NCI-H345 treated with DMSO at 0.1 percent for 48 hours (cell line): Measurements from ENCODE around the gene MACF1.

Source experiments
- DNase-seq: peaks from one replicate; lab custom pipeline; 2025; ENCODE audit not compliant: unreplicated experiment; lab: John Stamatoyannopoulos, UW

MACF1 gene

DNA sequence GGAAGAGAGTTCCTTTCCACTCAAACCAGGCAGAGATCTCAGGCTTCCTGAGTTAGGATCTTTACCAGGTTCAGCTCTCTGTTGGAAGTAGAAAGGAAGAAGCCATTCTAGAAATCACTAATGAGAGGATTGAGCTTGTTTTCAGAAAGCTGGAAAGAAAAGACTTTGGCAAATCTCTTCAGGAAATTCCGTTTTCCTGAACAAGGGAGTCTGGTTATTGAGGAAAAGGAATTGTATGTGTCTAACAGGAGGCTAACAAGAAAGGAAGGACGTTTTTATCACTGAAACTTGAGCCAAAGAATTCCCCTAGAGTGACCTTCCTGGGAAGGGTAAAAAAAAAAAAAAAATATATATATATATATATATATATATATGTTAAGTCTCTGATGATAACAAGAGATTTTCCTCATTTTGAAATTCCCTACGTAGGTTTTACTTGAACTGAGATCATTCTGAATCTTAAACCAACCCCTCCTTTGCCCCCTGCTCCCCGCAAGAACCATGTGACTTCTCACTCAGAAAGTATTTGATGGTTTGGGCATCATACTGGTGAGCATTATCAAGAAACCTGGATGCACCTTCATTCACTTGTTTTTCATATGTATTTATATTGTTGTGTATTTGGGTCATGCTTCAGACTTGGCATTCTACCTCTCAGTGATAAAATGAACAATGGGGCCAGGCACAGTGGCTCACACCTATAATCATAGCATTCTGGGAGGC lies 188.5 kb downstream of the MACF1 start:
- no peak for DNase-seq

DNA sequence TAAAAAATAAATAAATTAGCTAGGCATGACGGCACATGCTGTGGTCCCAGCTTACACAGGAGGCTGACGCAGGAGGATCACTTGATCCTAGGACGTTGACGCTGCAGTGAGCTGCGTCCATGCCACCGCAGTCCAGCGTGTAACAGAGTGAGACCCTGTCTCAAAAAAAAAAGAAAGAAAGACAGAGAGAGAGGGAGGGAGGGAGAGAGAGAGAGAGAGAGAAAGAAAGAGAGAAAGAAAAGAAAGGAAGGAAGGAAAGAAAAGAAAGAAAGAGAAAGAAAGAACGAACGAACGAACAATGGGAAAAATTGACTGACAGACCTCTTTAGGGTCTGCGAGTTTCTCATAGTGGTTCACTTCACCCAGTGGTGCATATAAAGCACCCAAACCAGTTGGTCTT lies 189.2 kb downstream of the MACF1 start:
- DNase-seq: no peak

DNA sequence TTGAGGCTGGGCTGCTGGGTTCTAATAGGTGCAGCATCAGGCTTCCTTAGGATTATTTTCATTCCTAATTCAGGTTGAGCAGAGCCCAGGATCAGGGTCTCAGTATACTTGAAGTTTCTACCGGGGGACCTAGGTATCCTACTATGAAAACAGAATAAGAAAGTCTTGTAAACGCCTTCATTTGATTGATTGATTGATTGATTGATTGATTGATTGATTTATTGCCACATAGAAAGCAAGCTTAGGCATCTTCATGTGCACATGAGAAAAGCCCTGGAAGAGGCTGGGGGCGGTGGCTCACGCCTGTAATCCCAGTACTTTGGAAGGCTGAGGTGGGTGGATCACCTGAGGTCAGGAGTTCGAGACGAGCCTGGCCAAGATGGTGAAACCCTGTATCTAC lies 189.6 kb downstream of the MACF1 start:
- no peak for DNase-seq

DNA sequence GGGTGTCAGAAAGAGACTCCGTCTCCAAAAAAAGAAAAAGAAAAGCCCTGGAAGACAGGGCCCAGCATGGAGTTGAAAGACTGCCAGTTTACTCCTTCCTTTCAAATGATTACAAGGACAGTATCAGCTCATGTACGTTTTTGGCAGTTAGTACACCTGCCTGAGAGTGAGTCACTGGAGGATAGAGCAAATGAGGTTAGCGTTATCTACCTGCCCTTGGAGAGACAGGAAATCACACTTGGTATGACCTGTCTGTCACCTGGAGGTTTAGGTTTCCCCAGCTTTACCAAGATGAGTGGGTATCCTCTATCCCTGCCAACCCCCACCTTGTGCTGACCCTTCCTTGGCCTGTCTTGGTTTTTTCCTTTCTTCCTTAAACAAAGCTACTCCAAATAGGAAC lies 190.1 kb downstream of the MACF1 start:
- DNase-seq: no peak

DNA sequence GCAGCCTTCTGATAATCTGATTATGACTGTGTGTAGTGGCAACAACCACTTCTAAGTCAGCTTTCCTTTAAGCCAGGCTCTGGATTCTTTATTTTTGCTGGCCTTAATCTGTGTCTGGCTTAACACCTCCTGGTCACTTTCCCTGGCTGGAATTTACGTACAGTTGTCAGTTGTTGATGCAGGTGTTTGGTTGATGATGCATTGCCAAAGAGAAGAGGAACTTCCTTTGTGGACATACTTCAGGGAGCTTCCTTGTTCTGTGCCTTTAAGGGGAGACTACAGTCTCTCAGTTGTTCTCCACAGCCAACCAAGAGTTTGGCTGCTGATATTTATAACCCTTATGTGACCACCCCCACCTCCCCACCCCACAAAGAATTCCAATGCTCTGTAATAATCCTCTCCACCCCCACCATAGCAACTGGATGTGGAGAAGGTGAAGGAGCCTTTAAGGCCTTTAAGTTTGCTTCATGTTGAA lies 190.9 kb downstream of the MACF1 start:
- no peak for DNase-seq

DNA sequence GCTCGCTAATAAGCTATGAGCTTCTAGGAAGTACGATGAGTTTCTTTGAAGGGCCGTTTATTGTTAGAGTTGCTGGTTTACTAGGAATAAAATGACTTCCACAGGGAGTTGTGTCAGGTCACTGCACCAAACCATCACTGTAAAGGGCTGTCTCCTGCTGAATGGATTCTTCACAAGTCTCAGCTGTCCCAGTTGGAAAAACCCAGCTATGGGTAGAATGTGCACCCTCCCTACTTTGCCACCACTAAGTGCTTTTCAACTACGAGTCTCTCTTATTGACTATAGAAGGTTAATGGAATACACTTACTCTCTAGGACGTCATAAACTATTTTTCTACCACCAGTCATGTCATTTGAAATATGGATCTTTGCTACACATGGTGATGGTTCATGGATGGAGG lies 192.2 kb downstream of the MACF1 start:
- no peak for DNase-seq

DNA sequence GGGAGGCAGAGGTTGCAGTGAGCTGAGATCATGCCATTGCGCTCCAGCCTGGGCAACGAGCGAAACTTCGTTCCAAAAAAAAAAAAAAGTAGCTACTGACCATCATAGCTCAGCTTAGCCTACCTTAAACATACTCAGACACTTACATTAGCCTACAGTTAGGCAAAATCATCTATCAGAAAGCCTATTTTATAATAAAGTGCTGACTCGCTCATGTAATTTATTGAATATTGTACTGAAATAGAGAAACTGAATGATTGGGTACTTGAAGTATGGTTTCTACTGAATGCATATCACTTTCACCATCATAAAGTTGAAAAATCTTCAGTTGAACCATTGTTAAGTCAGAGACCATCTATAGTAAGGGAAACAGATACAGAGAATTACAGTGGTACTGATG lies 193.0 kb downstream of the MACF1 start:
- no peak for DNase-seq

DNA sequence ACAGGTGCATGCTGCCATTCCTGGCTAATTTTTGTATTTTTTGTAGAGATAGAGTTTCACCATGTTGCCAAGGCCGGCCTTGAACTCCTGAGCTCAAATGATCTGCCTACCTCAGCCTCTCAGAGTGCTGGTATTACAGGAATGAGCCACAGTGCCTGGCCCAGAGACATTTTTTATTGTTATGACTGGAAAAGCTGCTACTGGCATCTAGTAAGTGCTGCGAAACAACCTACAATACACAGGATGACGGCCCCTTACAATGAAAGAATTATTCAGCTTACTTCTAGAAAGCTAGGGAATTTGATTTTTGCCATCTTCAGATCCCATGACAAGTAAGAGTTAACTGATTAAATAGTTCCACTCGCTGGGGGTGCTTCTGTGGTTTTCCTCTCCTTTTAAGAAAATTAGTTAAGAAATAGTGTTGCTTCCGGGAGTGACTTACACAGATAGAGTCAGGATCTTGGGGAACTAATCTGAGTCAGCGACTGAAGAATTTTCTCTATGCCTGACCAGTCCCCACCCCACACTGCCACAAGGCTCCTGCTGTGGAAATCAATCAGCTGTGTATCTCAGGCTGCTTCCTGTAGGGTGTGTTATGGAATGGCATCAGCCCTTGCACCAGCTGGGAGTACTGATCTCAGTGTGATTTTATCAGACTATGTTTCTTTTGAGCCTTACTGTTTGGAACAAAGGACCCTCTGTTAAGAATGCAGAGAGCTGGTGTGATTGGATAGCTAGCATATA lies 194.0 kb downstream of the MACF1 start:
- no peak for DNase-seq

DNA sequence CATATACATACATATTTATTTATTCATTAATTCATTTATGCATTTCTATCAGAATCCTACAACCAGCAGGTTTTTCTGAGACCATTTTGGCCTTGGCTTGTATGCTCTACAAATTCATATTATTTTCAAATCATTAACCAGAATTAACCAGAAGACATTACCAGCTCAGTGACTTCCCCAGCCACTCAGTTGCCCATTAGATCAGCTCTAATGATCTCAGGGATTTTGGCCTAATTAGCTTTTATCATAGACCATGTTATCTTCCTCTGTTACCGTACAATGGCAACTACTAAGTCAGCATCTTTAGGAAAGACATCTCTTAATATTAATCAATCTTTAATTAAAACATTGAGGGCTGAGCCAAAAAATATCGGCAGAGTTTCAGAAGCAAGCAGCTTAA lies 196.6 kb downstream of the MACF1 start:
- no peak for DNase-seq

DNA sequence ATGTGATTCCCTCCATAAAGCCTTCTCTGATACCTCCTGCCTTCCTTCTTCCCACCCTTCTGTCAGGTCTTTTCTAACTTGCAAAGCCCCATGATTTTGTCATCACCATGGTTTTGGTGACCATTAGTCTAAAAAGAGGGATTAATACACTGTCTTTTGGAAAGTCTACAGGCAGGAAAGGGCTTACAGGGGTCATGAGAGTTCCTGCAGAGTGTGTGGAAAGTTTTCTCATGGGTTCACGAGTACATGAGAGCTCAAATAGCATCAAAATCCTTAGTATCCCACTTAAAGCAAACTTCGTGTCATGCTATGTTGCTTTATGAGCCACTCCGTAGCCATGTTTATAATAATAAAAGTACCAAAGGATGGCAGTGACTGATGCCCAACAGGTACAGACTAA lies 200.4 kb downstream of the MACF1 start:
- DNase-seq: no peak

DNA sequence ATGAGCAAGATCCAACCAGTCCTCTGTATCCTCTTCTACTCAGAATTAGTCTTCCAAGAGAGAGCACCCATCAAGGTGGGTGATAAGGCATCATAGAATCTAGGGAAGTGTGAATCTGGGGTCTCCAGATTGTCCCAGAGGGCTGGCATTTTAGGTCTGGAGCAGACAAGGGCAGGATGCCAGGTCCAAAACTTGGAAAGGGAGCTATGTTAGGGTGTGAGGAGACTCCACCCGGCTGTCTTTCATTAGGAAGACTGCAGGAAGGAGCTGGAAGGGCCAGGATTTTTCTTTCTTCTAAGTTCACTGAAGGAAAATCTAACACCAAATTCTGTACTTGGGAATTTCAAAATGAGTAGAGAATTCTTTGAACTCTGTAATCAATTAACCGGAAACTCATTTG lies 200.9 kb downstream of the MACF1 start:
- DNase-seq: no peak

DNA sequence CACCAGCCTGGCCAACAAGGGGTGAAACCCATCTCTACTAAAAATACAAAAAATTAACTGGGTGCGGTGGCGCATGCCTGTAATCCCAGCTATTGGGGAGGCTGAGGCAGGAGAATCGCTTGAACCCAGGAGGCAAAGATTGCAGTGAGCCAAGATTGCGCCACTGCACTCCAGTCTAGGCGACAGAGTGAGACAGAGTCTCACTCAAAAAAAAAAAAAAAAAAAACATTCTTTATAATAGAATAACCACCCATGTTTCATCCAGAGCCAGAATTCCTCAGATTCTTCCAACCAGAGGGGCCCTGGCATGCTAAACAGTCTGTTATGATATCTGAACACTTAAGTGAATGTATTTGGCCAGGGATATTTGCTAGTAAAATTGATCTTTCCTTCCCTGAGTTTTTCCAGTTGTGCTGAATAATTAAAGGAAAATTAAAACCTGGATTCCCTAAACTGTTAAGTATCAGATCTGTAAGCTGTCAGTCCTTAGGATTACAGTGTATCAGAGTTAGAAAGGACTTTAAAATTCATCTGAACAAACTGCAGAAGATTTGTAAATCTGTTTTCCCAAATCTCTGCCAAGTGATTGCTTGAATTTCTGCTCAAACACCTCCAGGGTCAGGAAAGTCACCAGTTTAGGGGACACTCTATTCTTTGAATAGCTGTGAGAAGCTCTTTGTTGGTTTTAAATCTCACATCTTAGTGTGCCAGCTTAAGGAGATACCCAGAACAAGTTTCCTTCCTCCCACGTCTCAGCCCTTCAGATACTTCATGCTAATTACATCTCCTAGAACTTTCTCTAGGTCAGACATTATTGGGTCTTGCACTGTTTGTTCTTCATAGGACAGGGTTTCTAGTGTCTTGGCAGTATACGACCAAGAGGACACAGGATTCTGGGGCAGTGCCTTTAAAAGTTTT lies 202.3 kb downstream of the MACF1 start:
- no peak for DNase-seq

DNA sequence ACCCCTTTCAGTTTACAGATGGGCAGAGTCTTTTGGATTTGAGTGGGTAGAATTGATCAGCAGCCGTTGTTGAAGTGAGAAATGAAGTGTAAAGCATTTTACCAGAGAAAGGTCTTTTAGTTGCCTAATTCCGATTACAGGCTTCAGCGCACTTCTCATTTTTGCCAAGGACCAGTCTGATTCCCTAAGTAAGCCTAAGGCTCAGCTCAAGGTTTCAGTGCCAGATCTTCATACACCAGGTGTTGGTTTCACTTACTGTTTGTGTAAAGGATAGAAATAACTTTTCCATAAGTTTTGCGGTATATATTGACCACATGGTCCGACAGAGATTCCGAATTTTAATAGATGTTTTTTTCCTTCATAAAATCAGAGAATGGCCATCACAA lies 203.0 kb downstream of the MACF1 start:
- no peak for DNase-seq

DNA sequence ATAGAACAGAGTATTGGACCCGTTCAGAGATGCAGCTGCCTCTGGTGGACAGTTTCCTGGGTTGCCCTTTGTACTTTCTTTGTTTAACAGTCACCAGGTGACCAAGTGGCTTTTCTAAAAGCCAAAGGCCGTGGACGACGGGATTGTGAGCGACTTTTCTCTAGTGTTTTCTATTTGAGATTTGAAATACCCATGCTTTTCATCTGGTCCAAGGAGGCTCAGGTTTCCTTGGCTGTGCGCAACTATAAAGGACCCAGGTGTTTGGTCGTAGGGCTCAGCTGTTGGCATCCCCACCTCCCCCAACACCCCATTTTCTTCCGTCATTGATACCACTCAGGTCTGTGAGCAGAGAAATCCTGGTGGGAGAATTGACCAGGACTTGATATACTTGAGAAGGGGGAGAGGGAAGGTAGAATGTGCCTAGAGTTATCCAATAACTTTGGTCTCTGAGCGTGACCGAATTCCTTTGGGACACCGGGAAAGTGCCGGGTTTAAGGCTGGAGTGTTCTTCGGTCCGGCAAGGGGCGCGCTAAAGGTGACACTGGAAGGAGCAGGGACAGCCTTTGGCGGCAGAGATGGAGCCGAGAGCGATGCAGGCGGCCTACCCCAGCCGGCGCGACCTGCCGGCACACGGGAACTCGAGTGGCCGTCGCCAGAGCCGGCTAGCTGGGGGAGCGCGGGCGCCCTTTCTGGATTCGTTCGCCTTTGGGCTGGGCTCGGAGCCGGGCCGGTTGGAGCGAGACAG lies 203.6 kb downstream of the MACF1 start:
- peak; percentile 62 for DNase-seq

DNA sequence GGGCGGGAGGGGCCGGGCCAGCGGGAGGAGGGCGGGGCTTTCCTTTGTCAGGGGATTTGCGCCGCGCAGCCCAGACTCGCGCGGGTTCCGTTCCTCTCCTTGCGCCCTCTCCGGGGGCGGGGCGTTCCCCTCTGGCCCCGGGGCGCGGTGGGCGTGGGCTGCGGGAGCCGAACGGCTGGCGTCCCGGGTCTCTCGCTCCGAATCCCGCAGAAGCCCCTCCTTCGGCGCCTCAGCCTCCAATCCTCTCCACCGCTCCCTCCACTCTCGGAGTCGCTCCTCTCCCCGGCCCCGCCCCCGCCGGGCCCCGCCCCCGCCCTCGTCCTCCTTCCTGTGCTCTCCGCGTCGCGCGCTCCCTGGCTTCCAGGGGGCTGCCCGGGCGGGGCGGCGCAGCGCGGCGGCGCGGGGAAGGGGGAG lies 204.2 kb downstream of the MACF1 start:
- DNase-seq: peak; percentile 89

DNA sequence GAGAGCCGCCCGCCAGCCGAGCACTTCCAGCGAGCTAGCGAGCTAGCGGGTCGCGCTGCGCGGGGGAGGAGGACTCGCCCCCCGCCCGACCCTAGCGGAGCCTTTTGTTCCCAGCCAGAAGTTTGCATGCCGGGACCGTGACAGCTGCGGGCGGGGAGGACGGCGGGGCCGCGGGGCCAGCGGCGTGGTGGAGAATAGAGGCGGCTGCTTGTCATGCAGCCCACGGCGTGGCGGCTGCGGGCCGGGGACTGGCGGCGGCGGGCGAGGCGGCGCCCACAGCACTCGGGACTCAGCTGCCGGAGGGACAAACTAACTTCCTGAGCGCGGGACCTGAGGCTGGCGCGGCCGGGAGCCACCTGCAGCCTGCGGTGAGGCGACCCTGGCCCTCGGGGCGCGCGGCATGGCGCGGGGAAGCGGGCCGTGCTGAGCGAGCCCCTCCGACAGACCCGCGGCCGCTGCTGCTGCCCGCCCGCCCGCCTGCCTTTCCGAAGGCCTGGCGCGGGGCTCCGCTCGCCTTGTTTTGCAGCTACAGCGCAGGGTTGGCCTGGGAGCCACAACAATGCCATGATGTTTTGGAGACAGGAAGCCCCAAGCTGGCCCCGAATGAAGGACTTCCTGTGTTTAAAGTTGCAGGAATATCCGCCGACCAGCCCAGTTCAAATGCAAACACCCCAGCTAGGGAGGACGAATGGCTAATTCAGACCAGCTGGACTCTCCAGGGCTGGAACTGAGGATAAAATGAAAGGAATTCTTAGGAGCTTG lies 204.7 kb downstream of the MACF1 start:
- no peak for DNase-seq

DNA sequence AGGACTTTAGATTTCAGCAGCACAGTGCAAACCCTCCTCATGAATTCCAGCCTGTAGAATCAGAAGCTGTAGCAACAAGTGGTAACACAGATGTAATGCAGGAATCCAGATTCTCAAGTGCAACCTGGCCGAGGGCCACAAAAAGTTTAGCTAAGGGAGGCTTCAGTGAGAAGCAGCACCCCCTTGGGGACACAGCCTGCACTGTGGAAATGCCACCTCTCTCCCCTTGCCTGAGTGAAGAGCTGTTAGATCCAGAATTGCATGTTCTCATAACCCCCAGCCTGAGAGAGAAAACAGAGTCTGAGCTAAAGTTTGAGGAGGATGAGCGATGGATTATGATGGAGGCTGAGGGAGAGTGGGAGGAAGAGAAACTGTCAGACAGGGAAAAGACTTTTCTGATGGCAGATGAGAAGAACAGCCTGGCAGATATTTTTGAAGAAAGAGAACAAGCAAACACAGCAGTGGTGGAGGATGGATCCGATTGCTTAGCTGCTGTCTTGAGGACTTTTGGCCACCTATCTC lies 206.5 kb downstream of the MACF1 start:
- DNase-seq: peak; percentile 18

DNA sequence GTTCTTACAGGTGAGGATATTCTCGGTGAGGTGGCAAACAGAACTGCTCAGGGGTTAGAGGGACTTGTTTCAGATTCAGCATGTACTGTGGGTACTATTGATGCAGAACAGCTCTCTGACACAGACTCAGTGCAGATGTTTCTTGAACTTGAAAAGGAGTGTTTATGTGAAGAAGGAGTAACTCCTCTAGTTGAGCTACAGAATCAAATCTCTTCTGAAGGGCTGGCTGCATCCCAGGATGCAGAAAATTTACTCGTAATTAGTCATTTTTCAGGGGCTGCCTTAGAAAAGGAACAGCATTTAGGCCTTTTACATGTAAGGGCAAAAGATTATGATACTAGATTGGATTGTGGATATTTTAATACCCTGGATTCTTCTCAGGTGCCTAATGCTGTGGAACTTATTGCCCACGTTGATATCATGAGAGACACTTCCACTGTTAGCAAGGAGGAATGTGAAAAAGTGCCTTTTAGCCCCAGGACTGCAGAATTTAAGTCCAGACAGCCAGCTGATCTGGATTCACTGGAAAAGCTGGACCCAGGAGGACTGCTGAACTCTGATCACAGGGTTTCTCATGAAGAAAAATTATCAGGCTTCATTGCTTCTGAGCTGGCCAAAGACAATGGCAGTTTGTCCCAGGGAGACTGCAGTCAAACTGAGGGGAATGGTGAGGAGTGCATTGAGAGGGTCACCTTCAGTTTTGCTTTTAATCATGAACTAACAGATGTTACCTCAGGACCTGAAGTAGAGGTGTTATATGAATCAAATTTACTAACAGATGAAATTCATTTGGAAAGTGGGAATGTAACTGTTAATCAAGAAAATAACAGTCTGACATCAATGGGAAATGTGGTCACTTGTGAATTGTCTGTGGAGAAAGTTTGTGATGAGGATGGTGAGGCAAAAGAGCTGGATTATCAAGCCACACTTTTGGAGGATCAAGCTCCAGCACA lies 207.3 kb downstream of the MACF1 start:
- DNase-seq: no peak

DNA sequence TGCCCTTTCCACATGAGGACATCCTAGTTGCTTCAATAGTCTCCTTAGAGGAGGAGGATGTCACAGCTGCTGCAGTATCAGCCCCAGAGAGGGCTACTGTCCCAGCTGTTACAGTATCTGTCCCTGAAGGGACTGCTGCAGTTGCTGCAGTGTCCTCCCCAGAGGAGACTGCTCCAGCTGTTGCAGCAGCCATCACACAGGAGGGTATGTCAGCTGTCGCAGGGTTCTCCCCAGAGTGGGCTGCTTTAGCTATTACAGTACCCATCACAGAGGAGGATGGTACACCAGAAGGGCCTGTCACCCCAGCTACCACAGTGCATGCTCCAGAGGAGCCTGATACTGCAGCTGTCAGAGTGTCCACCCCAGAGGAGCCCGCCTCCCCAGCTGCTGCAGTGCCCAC lies 208.4 kb downstream of the MACF1 start:
- no peak for DNase-seq
